ENCODE measurements around the gene PXDN. TPM values are rescaled to one million over a fixed set of nuclear protein-coding genes. Genes with fewer than 3 reads are reported as not detected.

Gene PXDN
- total and polyA plus RNA-seq, 2 donors (not counting 1 experiment from before 2014, with no cell fraction given): 0.21 to 1.4 TPM

GRCh38 chr2:1674766-1675397 lies 69.4 kb downstream of the PXDN start:
- WGBS (ENCODE audit: insufficient coverage): 90% methylated on average over 16 of the region's 18 CpGs
- Mint-ChIP-seq H3K9me3 (ENCODE audit: insufficient read depth) (no peaks in the 10 kb centered on the region), H3K4me3 (no peak overlapping the region), H3K27ac (no peak overlapping the region), H3K4me1 (no peaks in the 10 kb centered on the region), H3K27me3 (no peaks in the 10 kb centered on the region)
- Histone ChIP-seq H3K9ac (ENCODE audit: low read length) (no peak overlapping the region), H3K79me2 (ENCODE audit: control insufficient read depth, insufficient read depth, low read length) (no peaks in the 10 kb centered on the region), H3K27ac (ENCODE audit: low read length in 2 of 2) (no peak overlapping the region), H3K27me3 (replicated peaks in 1 of 4; ENCODE audit: control extremely low read depth in 1 of 4, control insufficient read depth in 3 of 4, insufficient read depth in 4 of 4, low read length in 3 of 4) (no peaks in the 10 kb centered on the region), H3K4me3 (ENCODE audit: control extremely low read depth in 1 of 5, extremely low read depth in 1 of 5, insufficient read depth in 1 of 5, low read depth in 2 of 5, low read length in 4 of 5) (no peak overlapping the region), H3K4me1 (ENCODE audit: control insufficient read depth in 2 of 2, insufficient read depth in 2 of 2, low read length in 2 of 2) (no peaks in the 10 kb centered on the region), H3K4me2 (replicated peaks; ENCODE audit: low read depth, low read length, poor library complexity, severe bottlenecking) (no peak overlapping the region), H3K36me3 (replicated peaks in 1 of 2; ENCODE audit: control extremely low read depth in 1 of 2, control insufficient read depth in 1 of 2, extremely low read depth in 1 of 2, insufficient read depth in 2 of 2, low read length in 1 of 2) (no peaks in the 10 kb centered on the region), H4K20me1 (ENCODE audit: control insufficient read depth, insufficient read depth, low read length, poor library complexity, severe bottlenecking) (no peaks in the 10 kb centered on the region), H3K9me3 (ENCODE audit: control extremely low read depth in 1 of 3, control insufficient read depth in 2 of 3, insufficient read depth in 1 of 3, low read length in 2 of 3) (peaks cover 0 to 4% (median 0%) of the 10 kb centered on the region in 3 donors), H2AFZ (ENCODE audit: insufficient read depth, low read depth, low read length, poor library complexity, severe bottlenecking) (no peak overlapping the region)
- DNase-seq: no peak
- intact Hi-C loops (cut with micrococcal nuclease): no loop called here
- ChIA-PET CTCF (no interaction called here), POLR2A (no interaction called here)
- no peak for ATAC-seq (ENCODE audit: low read depth)
- TF ChIP-seq CTCF (IDR thresholded peaks at IDR 0.05): no peak
- TF ChIP-seq EZH2 (IDR thresholded peaks at IDR 0.05; ENCODE audit: borderline replicate concordance, insufficient read depth, low read depth, low read length, poor library complexity, severe bottlenecking): no peak

GRCh38 chr2:1674276-1674675 lies 70.0 kb downstream of the PXDN start:
- Histone ChIP-seq H3K4me3 (ENCODE audit: control extremely low read depth in 1 of 5, extremely low read depth in 1 of 5, insufficient read depth in 1 of 5, low read depth in 2 of 5, low read length in 4 of 5) (no peak overlapping the region), H4K20me1 (ENCODE audit: control insufficient read depth, insufficient read depth, low read length, poor library complexity, severe bottlenecking) (no peaks in the 10 kb centered on the region), H3K36me3 (replicated peaks in 1 of 2; ENCODE audit: control extremely low read depth in 1 of 2, control insufficient read depth in 1 of 2, extremely low read depth in 1 of 2, insufficient read depth in 2 of 2, low read length in 1 of 2) (no peaks in the 10 kb centered on the region), H3K79me2 (ENCODE audit: control insufficient read depth, insufficient read depth, low read length) (no peaks in the 10 kb centered on the region), H2AFZ (ENCODE audit: insufficient read depth, low read depth, low read length, poor library complexity, severe bottlenecking) (no peak overlapping the region), H3K27ac (ENCODE audit: low read length in 2 of 2) (no peak overlapping the region), H3K4me2 (replicated peaks; ENCODE audit: low read depth, low read length, poor library complexity, severe bottlenecking) (no peak overlapping the region), H3K4me1 (ENCODE audit: control insufficient read depth in 2 of 2, insufficient read depth in 2 of 2, low read length in 2 of 2) (no peaks in the 10 kb centered on the region), H3K9me3 (ENCODE audit: control extremely low read depth in 1 of 3, control insufficient read depth in 2 of 3, insufficient read depth in 1 of 3, low read length in 2 of 3) (peaks cover 0 to 4% (median 0%) of the 10 kb centered on the region in 3 donors), H3K9ac (ENCODE audit: low read length) (no peak overlapping the region), H3K27me3 (replicated peaks in 1 of 4; ENCODE audit: control extremely low read depth in 1 of 4, control insufficient read depth in 3 of 4, insufficient read depth in 4 of 4, low read length in 3 of 4) (no peaks in the 10 kb centered on the region)
- intact Hi-C loops (cut with micrococcal nuclease): no loop called here
- no peak for TF ChIP-seq EZH2 (IDR thresholded peaks at IDR 0.05; ENCODE audit: borderline replicate concordance, insufficient read depth, low read depth, low read length, poor library complexity, severe bottlenecking)
- TF ChIP-seq CTCF (IDR thresholded peaks at IDR 0.05): no peak
- DNase-seq: no peak
- POLR2A ChIA-PET: no interaction called here
- H3K4me1 Mint-ChIP-seq: no peaks in the 10 kb centered on the region
- no peak for ATAC-seq (ENCODE audit: low read depth)
- H3K9me3 Mint-ChIP-seq (ENCODE audit: insufficient read depth): no peaks in the 10 kb centered on the region
- H3K27ac Mint-ChIP-seq: no peak overlapping the region
- no peak overlapping the region for H3K4me3 Mint-ChIP-seq
- CTCF ChIA-PET: no interaction called here
- no peaks in the 10 kb centered on the region for H3K27me3 Mint-ChIP-seq
- WGBS (ENCODE audit: insufficient coverage): 91% methylated on average over 5 of the region's 9 CpGs
